NB4 (cell line): Measurements from ENCODE around the gene DAZAP1.

Experiments used
- DNase-seq: peaks from one replicate; pipeline ENCODE4 v3.0.0; 2010; ENCODE audit warnings: low read depth
- H3K4me3 ChIP-seq: one replicate; pipeline ENCODE4 v1.5.1; 2011; ENCODE audit warnings: mild to moderate bottlenecking, low read depth, low read length, moderate library complexity
- MAX ChIP-seq: IDR thresholded peaks from 2 replicates; pipeline ENCODE4 v1.6.1; 2011; ENCODE audit warnings: low read depth, low read length
- MYC ChIP-seq: IDR thresholded peaks from 2 replicates; pipeline ENCODE4 v1.6.1; 2011; ENCODE audit warnings: low read depth, low read length
- POLR2A ChIP-seq: IDR thresholded peaks from 2 replicates; pipeline ENCODE4 v1.6.1; 2011; ENCODE audit warnings: mild to moderate bottlenecking; ENCODE audit not compliant: insufficient read length; ENCODE audit errors: extremely low read depth
- TF ChIP-seq, protein P1 (sequence below): IDR thresholded peaks from one replicate; pipeline ENCODE4 v1.5.1; 2012; ENCODE audit warnings: low read depth, low read length

The DAZAP1 gene

GRCh38 chr19:1407528-1408299 lies at the start of gene DAZAP1:
TSS of gene DAZAP1 (plus strand) at chr19:1407586. CDS start at chr19:1407774, 188 bp downstream.
- H3K4me3 ChIP-seq = peak within 1 kb of the TSS; percentile 81
- DNase-seq = peak; percentile 23
- TF ChIP-seq MYC (no peak), MAX (no peak), POLR2A (no peak)
- TF ChIP-seq, protein P1, sequence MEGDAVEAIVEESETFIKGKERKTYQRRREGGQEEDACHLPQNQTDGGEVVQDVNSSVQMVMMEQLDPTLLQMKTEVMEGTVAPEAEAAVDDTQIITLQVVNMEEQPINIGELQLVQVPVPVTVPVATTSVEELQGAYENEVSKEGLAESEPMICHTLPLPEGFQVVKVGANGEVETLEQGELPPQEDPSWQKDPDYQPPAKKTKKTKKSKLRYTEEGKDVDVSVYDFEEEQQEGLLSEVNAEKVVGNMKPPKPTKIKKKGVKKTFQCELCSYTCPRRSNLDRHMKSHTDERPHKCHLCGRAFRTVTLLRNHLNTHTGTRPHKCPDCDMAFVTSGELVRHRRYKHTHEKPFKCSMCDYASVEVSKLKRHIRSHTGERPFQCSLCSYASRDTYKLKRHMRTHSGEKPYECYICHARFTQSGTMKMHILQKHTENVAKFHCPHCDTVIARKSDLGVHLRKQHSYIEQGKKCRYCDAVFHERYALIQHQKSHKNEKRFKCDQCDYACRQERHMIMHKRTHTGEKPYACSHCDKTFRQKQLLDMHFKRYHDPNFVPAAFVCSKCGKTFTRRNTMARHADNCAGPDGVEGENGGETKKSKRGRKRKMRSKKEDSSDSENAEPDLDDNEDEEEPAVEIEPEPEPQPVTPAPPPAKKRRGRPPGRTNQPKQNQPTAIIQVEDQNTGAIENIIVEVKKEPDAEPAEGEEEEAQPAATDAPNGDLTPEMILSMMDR = no peak

- DNase-seq = no peak
- H3K4me3 ChIP-seq = no peak overlapping the region
- TF ChIP-seq MAX (no peak), MYC (no peak), POLR2A (no peak)
- TF ChIP-seq, protein P1 = no peak
Measured at GRCh38 chr19:1360126-1360817, 47.1 kb upstream of the DAZAP1 start.

DNA sequence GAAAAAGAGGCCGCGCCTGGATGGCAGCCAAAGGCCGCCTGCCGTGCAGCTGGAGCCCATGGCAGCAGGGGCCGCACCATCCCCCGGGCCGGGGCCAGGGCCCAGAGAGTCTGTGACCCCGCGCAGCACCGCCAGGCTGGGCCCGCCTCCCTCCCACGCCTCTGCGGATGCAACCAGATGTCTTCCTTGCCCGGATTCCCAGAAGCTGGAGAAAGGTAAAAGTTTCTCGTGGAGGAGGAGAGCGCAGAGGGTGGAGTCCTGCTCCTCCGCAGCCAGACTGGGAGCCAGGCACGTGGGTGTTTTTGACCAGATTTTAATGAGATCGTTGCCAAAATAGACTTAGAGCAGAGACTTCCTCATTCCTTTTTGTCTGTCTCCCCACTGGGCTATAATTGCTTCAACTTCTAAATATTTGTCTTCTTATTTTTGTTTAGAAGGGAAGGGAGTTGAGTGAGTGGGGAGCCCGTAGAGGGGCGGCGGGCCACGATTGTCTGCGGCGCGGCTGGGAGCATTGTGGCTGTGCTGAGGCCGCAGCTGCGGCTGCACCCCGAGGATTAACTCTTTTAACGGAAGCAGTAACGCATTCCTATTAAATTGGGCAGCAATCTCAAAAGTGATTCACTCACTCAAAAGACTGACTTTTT lies 46.4 kb upstream of the DAZAP1 start:
- peak; percentile 62 for DNase-seq
- H3K4me3 ChIP-seq = peak overlapping the region; percentile 21
- TF ChIP-seq MYC (peak; percentile 59), MAX (peak; percentile 70)
- TF ChIP-seq, protein P1 = no peak

- no peak overlapping the region for H3K4me3 ChIP-seq
- DNase-seq = no peak
- no peak for TF ChIP-seq POLR2A
- TF ChIP-seq MYC = no peak
- TF ChIP-seq, protein P1 = no peak
- no peak for TF ChIP-seq MAX
Measured at GRCh38 chr19:1361601-1362386, 45.6 kb upstream of the DAZAP1 start.
